IMR-90 (cell line): ENCODE measurements around the gene SETX. TPM values are rescaled to one million over a fixed set of nuclear protein-coding genes. Genes with fewer than 3 reads are reported as not detected.

Source experiments
- ATAC-seq: fragments of 200-7000 bp; cut with Tn5 transposase; 2 replicates; pipeline ENCODE4 v1.9.1; 2020; ENCODE audit warnings: low read depth, mild to moderate bottlenecking, moderate library complexity
- BruUV-seq: library from RNA; stranded (reverse); fragments of 400-500 nt; replicated peaks from 2 replicates; lab custom pipeline; 2021; lab: Mats Ljungman, UMichigan
- CTCF ChIA-PET: fragments of 300-600 bp; formaldehyde crosslinking; extraction: SDS; loops from one replicate; lab custom pipeline; 2021; ENCODE audit warnings: antibody characterized with exemption; lab: Yijun Ruan, JAX
- POLR2A ChIA-PET: fragments of 300-600 bp; sonication (Branson Sonifier 250); formaldehyde crosslinking; loops from one replicate; lab custom pipeline; 2022; ENCODE audit warnings: antibody characterized with exemption; ENCODE audit not compliant: unreplicated experiment; lab: Charles Lee
- DNase-seq: peaks from one replicate; pipeline ENCODE4 v3.0.0; 2013
- H2AFZ ChIP-seq: replicated peaks from 2 replicates; pipeline ENCODE3; 2013; ENCODE audit warnings: low read length, mild to moderate bottlenecking; ENCODE audit not compliant: poor library complexity
- H2AK5ac ChIP-seq: 2 replicates; pipeline ENCODE4 v1.6.1; 2013; ENCODE audit warnings: low read depth, low read length, inconsistent platforms
- H2AK9ac ChIP-seq: replicated peaks from 2 replicates; pipeline ENCODE3; 2013; ENCODE audit warnings: mild to moderate bottlenecking, low read depth, low read length, moderate library complexity; ENCODE audit not compliant: poor library complexity
- H2BK120ac ChIP-seq: 2 replicates; pipeline ENCODE4 v1.6.1; 2013; ENCODE audit warnings: low read depth, low read length, inconsistent platforms
- H2BK15ac ChIP-seq: 3 replicates; pipeline ENCODE4 v1.6.1; 2013; ENCODE audit warnings: low read depth, low read length, inconsistent platforms
- H2BK20ac ChIP-seq: 2 replicates; pipeline ENCODE4 v1.6.1; 2013; ENCODE audit warnings: low read depth, mild to moderate bottlenecking, inconsistent platforms, low read length, moderate library complexity
- H2BK5ac ChIP-seq: 2 replicates; pipeline ENCODE4 v1.6.1; 2013; ENCODE audit warnings: mild to moderate bottlenecking, low read depth, low read length, inconsistent platforms; ENCODE audit not compliant: poor library complexity, severe bottlenecking
- H3K14ac ChIP-seq: replicated peaks from 2 replicates; pipeline ENCODE4 v1.6.1; 2013; ENCODE audit warnings: low read depth, low read length, inconsistent platforms
- H3K18ac ChIP-seq: 2 replicates; pipeline ENCODE4 v1.6.1; 2013; ENCODE audit warnings: low read depth, low read length, control low read depth
- H3K23ac ChIP-seq: 2 replicates; pipeline ENCODE4 v1.6.1; 2013; ENCODE audit warnings: low read depth, low read length, inconsistent platforms
- H3K27ac ChIP-seq: 2 replicates; pipeline ENCODE4 v1.5.1; 2013; ENCODE audit warnings: mild to moderate bottlenecking, control low read depth, low read length; ENCODE audit not compliant: insufficient read depth
- H3K27me3 ChIP-seq: 2 replicates; pipeline ENCODE4 v1.6.1; 2013; ENCODE audit warnings: low read length; ENCODE audit not compliant: control insufficient read depth, insufficient read depth
- H3K36me3 ChIP-seq: 2 replicates; pipeline ENCODE4 v1.6.1; 2013; ENCODE audit warnings: low read length, mixed read lengths; ENCODE audit not compliant: control insufficient read depth, insufficient read depth
- H3K4ac ChIP-seq: 2 replicates; pipeline ENCODE4 v1.6.1; 2013; ENCODE audit warnings: low read depth, low read length, inconsistent platforms
- H3K4me1 ChIP-seq: 2 replicates; pipeline ENCODE4 v1.6.1; 2013; ENCODE audit warnings: low read length, mixed read lengths; ENCODE audit not compliant: control insufficient read depth, insufficient read depth
- H3K4me2 ChIP-seq: 2 replicates; pipeline ENCODE4 v1.6.1; 2013; ENCODE audit warnings: low read depth, mild to moderate bottlenecking, control low read depth, low read length, moderate library complexity
- H3K4me3 ChIP-seq: 2 replicates; pipeline ENCODE4 v1.5.1; 2013; ENCODE audit warnings: low read depth, mild to moderate bottlenecking, control low read depth, low read length, moderate library complexity; ENCODE audit not compliant: insufficient read depth
- H3K56ac ChIP-seq: 2 replicates; pipeline ENCODE4 v1.6.1; 2013; ENCODE audit warnings: low read length, inconsistent platforms; ENCODE audit not compliant: insufficient read depth; ENCODE audit errors: extremely low read depth
- H3K79me1 ChIP-seq, 2 experiments: 2 replicates each; pipeline ENCODE4 v1.6.1; 2013; ENCODE audit warnings: low read length in 2 of 2, inconsistent platforms in 1 of 2, low read depth in 1 of 2
- H3K9ac ChIP-seq: 2 replicates; pipeline ENCODE4 v1.6.1; 2013; ENCODE audit warnings: low read depth, low read length, control low read depth
- H3K9me1 ChIP-seq: 2 replicates; pipeline ENCODE4 v1.6.1; 2013; ENCODE audit warnings: low read length, inconsistent platforms; ENCODE audit not compliant: insufficient read depth
- H3K9me3 ChIP-seq: 2 replicates; pipeline ENCODE4 v1.6.1; 2013; ENCODE audit warnings: low read length; ENCODE audit not compliant: control insufficient read depth, insufficient read depth
- H4K20me1 ChIP-seq: 2 replicates; pipeline ENCODE4 v1.6.1; 2013; ENCODE audit warnings: low read length, inconsistent platforms; ENCODE audit not compliant: insufficient read depth
- H4K5ac ChIP-seq: 2 replicates; pipeline ENCODE4 v1.6.1; 2013; ENCODE audit warnings: mild to moderate bottlenecking, low read depth, low read length, control low read depth
- H4K8ac ChIP-seq, 2 experiments: 2 replicates each; pipeline ENCODE4 v1.6.1; 2013; ENCODE audit warnings: low read depth in 2 of 2, low read length in 2 of 2, control low read depth in 1 of 2, inconsistent platforms in 1 of 2
- H4K91ac ChIP-seq: 2 replicates; pipeline ENCODE4 v1.6.1; 2013; ENCODE audit warnings: low read depth, low read length, inconsistent platforms; ENCODE audit not compliant: insufficient read depth
- BHLHE40 ChIP-seq: fragments of 150-350 bp; IDR thresholded peaks from 2 replicates; pipeline ENCODE4 v1.6.1; 2016; ENCODE audit warnings: mild to moderate bottlenecking, low read depth, low read length
- CEBPB ChIP-seq: IDR thresholded peaks from 2 replicates; pipeline ENCODE4 v1.6.1; 2012; ENCODE audit warnings: low read depth, low read length, improper control_type of control experiment
- FOS ChIP-seq: fragments of 150-350 bp; IDR thresholded peaks from 2 replicates; pipeline ENCODE4 v1.6.1; 2016; ENCODE audit warnings: low read depth, low read length
- MAFK ChIP-seq: IDR thresholded peaks from 2 replicates; pipeline ENCODE4 v1.6.1; 2012; ENCODE audit warnings: low read depth, low read length, improper control_type of control experiment
- RCOR1 ChIP-seq: IDR thresholded peaks from 2 replicates; pipeline ENCODE4 v1.6.1; 2012; ENCODE audit warnings: mild to moderate bottlenecking, low read length, improper control_type of control experiment; ENCODE audit not compliant: insufficient replicate concordance
- SMC3 ChIP-seq: fragments of 150-350 bp; IDR thresholded peaks from 2 replicates; pipeline ENCODE4 v1.6.1; 2016; ENCODE audit warnings: low read depth, mild to moderate bottlenecking, antibody characterized with exemption, low read length, moderate library complexity
- WGBS, 2 experiments: methylation state at CpG; one replicate each; pipeline versions ENCODE4 v1.1.5 to v1.1.7; 2013; ENCODE audit warnings: missing lambda C conversion rate in 2 of 2; ENCODE audit not compliant: insufficient read length in 1 of 2; ENCODE audit errors: extremely low coverage in 2 of 2; 5-methylcytosine and 5-hydroxymethylcytosine counted together
- dilution Hi-C: fragments of 300-500 bp; cut with HindIII; formaldehyde crosslinking; loops from one replicate; pipeline ENCODE4 v1.14.3; 2018; ENCODE audit warnings: low sequenced_read_pairs; ENCODE audit not compliant: unreplicated experiment
- in situ Hi-C: fragments of 300-500 bp; cut with MboI; formaldehyde crosslinking; loops from 3 replicates; pipeline ENCODE4 v1.14.3; 2019; ENCODE audit warnings: low sequenced_read_pairs, inconsistent platforms, mixed read lengths
- intact Hi-C: fragments of 100-400 bp; cut with micrococcal nuclease; formaldehyde crosslinking; loops from 2 replicates; pipeline ENCODE4 v1.10.0; 2022
- polyA plus RNA-seq, 3 experiments: library from polyadenylated mRNA; depleted of rRNA; stranded (reverse); fragments of >200 nt; gene quantifications; 2 replicates each; pipeline ENCODE4 v1.2.3, GENCODE V29; 2012; ENCODE audit warnings: low replicate concordance in 1 of 3
- total RNA-seq: library from RNA; depleted of rRNA; stranded (reverse); fragments of >200 nt; gene quantifications from 2 replicates; pipeline ENCODE4 v1.2.3, GENCODE V29; 2012
- TF ChIP-seq, protein P1 (sequence below): fragments of 150-350 bp; IDR thresholded peaks from 2 replicates; pipeline ENCODE4 v1.6.1; 2017; ENCODE audit warnings: mild to moderate bottlenecking, antibody characterized with exemption, low read length, low read depth
- TF ChIP-seq, protein P2 (sequence below): conservative IDR thresholded peaks from 2 replicates; pipeline ENCODE4 v1.5.1; 2012; ENCODE audit warnings: mild to moderate bottlenecking, low read depth, low read length, improper control_type of control experiment
- TF ChIP-seq, protein P3 (sequence below): fragments of 150-350 bp; IDR thresholded peaks from 2 replicates; pipeline ENCODE4 v1.6.1; 2016; ENCODE audit warnings: low read depth, mild to moderate bottlenecking, low read length, moderate library complexity, borderline replicate concordance

The SETX gene
- total and polyA plus RNA-seq, 2 of the 4 experiments (the other 2 are of a cell fraction) = 13.1 to 55.0 TPM

DNA sequence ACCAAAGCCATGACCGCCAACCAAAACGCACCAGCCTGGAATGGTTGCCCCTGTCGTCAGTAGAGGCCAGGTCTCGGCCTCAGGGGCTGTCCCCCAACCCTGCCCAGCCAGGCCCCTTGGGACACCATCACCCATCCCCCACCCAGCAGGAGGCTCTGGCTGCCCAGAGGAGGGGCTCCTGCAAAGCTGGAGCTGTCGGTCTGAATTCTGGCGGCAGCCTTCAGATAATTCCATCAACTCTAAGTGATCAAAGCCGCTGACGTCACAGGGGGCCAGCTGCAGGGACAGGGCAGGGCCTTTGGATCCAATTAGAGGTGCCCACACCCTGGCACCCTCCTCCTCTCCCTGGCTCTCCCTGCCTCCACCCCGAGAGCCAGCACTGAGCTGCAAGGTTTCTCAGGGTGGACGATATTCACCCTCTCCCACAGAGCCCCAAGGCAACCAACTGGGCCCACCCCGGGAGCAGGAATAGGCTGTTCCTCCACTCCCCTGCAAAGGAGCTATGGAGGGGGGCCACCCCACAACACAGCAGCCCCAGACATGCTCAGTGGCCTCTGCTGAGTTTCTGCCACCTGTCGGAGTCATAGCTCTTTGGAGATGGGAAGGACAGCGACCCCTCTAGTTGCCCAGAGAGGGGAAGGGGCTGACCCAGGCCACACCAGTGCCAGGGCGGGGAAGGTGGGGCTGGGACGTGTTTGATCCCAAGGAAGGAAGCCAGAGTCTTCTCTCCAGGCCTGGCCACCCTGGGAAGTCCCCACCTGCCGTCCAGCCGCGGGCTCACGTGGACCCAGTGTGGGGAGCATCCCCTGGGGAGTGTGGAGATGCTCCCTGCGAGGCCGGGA is 114.6 kb downstream of the SETX start:
- H3K56ac ChIP-seq = no peak overlapping the region
- H4K5ac ChIP-seq = no peak overlapping the region
- peaks cover 10% of the 10 kb centered on the region for H4K20me1 ChIP-seq
- no peaks in the 10 kb centered on the region for H3K9me1 ChIP-seq
- no peak overlapping the region for H4K8ac ChIP-seq
- no peak for ATAC-seq
- H3K4me1 ChIP-seq = peaks cover 5% of the 10 kb centered on the region
- no peak overlapping the region for H3K4ac ChIP-seq
- H3K36me3 ChIP-seq = no peaks in the 10 kb centered on the region
- H2BK120ac ChIP-seq = no peak overlapping the region
- peak overlapping the region; percentile 47; the same call in 1 of the 2 replicates for H3K4me3 ChIP-seq
- peak overlapping the region; percentile 93 for H2AFZ ChIP-seq
- no peaks in the 10 kb centered on the region for H3K79me1 ChIP-seq
- H3K23ac ChIP-seq = no peak overlapping the region
- no peak overlapping the region for H3K14ac ChIP-seq
- H3K27ac ChIP-seq = no peak overlapping the region
- H3K4me2 ChIP-seq = peak overlapping the region; percentile 81; the same call in 1 of the 2 replicates
- no TSS peak for BruUV-seq
- H2AK9ac ChIP-seq = peak overlapping the region; percentile 47
- dilution Hi-C loops (no loop called here), intact Hi-C loops (no loop called here), in situ Hi-C loops (no loop called here)
- peaks cover 54% of the 10 kb centered on the region; the same call in 1 of the 2 replicates for H3K27me3 ChIP-seq
- no peak for DNase-seq
- H2AK5ac ChIP-seq = no peak overlapping the region
- H3K9me3 ChIP-seq = no peaks in the 10 kb centered on the region
- no peak overlapping the region for H3K9ac ChIP-seq
- H2BK5ac ChIP-seq = no peak overlapping the region
- no peak overlapping the region for H3K18ac ChIP-seq
- POLR2A ChIA-PET = no interaction called here
- no peak overlapping the region for H2BK15ac ChIP-seq
- no peak overlapping the region for H2BK20ac ChIP-seq
- H4K91ac ChIP-seq = no peak overlapping the region
- WGBS, 2 experiments = 38% methylated on average over 9 of the region's 21 CpGs; no CpG with 5 or more reads in 1 of the 2 experiments
- CTCF ChIA-PET = interaction anchor here (0.6 kb wide), 1 partner anchor 13 kb away, joined by 3 read pairs; no protein-coding TSS in a partner anchor
- TF ChIP-seq RCOR1 (no peak), FOS (no peak), MAFK (no peak), BHLHE40 (no peak), SMC3 (no peak), CEBPB (no peak)
- TF ChIP-seq, protein P1, sequence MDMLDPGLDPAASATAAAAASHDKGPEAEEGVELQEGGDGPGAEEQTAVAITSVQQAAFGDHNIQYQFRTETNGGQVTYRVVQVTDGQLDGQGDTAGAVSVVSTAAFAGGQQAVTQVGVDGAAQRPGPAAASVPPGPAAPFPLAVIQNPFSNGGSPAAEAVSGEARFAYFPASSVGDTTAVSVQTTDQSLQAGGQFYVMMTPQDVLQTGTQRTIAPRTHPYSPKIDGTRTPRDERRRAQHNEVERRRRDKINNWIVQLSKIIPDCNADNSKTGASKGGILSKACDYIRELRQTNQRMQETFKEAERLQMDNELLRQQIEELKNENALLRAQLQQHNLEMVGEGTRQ = no peak
- TF ChIP-seq, protein P2, sequence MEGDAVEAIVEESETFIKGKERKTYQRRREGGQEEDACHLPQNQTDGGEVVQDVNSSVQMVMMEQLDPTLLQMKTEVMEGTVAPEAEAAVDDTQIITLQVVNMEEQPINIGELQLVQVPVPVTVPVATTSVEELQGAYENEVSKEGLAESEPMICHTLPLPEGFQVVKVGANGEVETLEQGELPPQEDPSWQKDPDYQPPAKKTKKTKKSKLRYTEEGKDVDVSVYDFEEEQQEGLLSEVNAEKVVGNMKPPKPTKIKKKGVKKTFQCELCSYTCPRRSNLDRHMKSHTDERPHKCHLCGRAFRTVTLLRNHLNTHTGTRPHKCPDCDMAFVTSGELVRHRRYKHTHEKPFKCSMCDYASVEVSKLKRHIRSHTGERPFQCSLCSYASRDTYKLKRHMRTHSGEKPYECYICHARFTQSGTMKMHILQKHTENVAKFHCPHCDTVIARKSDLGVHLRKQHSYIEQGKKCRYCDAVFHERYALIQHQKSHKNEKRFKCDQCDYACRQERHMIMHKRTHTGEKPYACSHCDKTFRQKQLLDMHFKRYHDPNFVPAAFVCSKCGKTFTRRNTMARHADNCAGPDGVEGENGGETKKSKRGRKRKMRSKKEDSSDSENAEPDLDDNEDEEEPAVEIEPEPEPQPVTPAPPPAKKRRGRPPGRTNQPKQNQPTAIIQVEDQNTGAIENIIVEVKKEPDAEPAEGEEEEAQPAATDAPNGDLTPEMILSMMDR = no peak
- TF ChIP-seq, protein P3, sequence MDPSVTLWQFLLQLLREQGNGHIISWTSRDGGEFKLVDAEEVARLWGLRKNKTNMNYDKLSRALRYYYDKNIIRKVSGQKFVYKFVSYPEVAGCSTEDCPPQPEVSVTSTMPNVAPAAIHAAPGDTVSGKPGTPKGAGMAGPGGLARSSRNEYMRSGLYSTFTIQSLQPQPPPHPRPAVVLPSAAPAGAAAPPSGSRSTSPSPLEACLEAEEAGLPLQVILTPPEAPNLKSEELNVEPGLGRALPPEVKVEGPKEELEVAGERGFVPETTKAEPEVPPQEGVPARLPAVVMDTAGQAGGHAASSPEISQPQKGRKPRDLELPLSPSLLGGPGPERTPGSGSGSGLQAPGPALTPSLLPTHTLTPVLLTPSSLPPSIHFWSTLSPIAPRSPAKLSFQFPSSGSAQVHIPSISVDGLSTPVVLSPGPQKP = no peak
